CD4-positive, alpha-beta T cell treated with Interleukin-17A for 1 hour (primary cell): ENCODE measurements around the gene GLDC.
"Not testable (repeated sequence)": the region's sequence is repeated elsewhere in the genome, so short reads cannot be mapped to it uniquely, and the experiment has no call there.

Source experiments
- DNase-seq: peaks from one replicate; pipeline ENCODE4 v3.0.0-alpha.2; 2020

The GLDC gene

DNA sequence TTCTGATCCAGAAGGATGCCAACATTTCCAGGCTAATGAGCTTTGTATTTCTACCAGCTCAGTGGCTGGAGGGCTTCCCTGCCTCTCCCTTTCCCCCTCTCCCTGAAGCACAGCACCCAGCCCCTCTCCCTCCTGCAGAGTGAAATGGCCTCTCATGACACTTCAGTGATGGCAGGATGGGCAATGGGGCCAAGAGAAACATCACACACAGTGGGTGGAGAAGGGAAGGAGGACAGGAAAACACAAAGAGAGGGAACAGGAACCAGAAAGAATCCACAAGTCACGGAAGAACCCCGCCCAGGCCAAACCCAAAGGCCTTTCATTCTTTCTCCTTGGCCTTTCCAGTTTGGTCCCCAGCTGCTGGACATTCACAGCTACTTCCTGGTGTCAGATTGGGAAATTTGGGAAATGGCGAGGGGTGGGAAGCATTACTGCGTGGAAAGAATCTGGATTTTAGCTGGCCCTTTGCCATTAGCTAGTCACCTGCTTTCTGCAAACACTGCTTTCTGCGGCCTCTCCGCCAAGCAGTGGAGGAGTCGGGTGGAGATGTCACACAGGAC is 82.6 kb downstream of the GLDC start:
- DNase-seq = no peak

DNA sequence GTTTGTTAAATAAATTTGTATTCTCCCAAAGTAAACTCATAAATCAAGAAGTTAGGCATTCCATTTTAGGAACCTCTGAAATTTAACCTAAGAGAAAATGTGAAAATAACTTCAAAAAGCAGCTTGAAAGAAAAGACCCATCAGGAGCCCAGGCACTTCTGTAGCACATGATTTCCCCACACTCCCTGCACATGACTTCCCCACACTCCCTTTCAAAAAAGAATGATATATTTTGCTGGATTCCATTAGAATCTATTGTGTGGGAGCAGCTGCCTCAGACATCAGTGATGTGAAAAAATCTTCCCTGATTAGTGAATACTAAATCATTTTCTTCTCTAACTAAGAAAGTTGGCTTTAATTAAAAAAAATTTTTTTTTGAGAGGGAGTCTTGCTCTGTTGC is 83.3 kb downstream of the GLDC start:
- DNase-seq = no peak

DNA sequence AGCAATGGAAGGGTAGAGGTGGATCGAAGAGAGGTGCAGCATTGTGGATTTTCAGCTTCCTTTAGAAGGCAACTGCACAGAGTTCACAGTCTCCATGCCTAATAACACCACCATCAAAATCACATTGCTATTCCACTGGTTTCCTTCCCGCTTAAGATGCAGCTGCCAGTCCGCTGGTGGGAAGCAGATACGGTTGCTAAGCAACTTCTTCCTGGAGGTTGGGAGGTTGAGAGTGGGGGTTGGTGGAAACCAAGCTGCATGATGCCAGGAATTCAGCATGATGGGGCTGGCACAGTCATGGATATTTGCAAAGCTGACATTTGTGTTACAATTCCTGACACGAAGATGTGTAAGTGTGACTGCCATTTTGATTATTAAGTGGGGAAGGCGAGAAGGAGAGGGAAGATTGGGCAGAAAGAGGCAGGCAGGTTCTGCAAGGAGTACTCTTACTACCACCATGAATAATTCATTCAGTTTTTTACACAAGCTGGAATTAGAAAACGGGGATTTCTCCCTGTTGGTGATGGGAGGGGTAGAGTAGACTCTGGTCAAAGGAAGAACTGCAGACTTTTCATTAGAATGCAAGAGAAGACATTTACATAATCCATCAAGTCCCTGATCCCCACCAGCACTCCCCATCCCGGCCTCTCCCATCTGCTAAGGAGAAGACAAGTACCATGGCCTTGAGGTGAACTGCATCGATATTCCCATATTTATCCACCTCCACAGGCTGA is 87.5 kb downstream of the GLDC start:
- no peak for DNase-seq

DNA sequence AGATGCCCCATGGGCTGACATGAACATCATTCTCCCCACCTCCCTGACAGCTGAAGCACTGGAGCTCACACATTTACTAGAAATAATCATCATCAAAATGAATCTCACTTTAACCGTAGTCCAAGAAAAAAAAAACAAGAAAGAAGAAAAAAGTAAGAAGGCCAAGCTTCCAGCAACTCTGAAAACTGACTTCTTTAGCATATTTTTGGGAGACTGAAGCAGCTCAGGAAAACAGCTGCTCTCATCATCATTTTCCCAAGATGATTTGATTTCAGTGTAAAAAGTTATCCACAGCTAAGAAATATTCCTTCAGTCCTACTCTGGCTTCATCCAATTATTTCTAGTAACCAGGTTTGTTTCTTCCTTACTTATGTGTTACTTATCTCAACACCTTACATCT is 91.7 kb downstream of the GLDC start:
- DNase-seq = no peak

DNA sequence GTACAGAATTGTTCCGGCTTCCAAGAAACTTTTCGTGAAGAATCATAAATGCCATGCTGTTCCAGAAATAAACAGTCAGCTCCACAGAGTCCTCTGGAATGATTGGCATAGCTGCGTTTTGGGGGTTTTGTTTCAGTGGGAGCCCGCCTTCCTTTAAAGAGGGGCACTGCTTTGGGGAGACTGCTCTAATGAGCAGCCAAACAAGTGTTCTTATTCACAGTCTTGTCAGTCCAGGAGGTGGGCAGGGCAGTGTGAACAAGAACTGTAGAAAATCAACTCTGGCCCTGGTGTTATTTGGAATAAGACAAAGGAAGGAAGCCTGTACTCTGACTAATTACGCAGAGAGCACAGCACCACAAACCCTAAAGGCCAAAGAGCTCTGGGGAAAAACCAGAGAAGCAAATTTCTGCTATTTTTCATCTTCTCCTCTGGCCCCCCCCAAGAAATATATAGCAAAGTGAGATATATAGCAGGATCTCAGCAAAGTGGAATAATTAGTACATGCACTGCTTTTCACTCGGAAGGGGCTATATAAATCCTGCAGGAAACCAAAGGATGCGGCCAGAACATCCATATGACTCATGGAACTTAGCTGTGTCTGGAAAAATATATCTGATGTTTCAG is 92.9 kb downstream of the GLDC start:
- DNase-seq = no peak

DNA sequence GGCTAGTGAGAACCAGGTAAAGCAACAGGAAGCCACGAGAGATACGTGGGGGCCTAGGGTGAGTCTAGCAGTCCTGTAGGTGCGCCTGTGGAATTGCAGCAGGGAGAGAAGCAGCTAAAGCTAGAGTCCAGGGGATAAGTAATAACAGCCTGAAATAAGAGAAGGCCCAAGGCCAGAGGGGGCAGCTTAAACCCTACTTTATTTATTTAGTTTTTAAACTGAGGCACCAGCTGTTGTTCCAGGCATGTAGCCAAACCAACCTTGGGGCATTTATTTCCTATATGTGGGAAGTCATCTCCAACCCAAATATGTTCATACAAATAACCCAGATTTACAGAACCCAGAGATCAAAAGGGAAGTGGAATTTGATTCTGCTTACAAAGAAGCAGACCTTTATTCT is 93.5 kb downstream of the GLDC start:
- DNase-seq = no peak

DNA sequence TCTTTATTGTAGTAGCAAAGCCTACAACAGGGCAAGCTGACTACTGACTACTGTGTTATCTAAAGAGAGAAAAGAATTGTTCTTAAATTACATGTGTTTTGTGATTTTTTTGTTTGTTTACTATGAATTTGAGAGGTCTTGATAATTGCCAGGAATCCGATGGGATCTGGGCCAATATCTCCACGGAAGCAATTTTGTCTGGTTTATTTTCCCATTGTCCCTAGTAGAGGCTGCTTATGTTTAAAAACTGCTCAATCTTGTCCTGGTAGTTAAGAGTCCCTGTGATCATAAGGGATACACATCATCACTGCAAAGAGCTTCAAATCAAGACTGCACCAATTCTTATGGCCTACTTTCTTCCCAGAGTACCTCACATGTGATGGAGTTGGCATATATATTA is 94.4 kb downstream of the GLDC start:
- no peak for DNase-seq

DNA sequence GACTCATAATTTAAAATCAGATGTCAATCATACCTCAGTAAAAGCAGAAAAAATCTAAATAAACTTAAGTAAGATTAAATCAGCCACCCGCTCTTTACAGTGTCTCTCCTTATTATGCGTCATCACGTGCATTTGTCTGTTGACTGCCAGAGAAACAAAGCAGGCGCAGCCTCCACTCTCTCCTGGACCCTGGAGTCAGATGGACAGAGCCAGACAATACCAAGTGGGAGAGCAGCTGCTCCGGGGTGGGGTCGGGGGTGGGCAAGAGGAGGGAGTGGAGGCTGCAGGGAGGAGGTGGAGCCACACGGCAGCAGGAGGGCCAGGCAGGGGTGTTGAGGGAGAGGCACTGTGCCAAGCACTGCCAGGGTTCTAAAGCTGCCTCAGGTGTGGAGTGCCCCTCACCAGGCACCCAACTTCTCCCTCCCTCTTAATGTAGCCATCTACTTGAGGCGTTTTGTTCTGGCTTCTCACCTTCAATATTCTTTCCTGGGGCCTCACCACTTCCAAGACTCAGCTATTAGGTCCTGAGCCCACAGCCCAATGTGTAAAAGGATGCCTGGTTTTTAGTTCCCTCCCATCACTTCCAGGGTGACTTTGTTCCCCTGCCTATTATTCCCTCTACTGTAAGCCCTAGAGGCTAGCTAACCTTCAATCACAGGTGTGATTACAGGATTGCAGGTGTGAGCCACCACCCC is 96.3 kb downstream of the GLDC start:
- DNase-seq = no peak

DNA sequence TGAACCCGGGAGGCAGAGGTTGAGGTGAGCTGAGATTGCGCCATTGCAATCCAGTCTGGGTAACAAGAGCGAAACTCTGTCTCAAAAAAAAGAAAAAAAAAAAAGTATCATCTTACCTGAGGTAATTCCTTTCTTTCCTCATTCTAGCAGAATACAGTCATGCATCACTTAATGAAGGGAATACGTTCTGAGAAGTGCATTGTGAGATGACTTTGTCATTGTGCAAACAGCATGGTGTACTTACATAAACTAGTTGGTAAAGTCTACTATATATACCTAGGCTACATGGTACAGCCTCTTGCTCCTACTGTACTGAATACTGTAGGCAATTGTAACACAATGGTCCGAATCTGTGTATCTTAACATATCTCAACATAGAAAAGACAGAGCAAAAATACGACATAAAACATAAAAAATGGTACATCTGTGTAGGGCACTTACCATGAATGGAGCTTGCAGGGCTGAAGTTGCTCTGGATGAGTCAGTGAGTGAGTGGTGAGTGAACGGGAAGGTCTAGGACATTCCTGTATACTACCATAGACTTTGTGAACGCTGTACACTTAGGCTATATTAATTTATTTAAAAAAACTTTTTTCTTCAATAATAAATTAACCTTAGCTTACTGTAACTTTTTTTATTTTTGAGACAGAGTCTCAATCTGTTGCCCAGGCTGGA is 100.4 kb downstream of the GLDC start:
- no peak for DNase-seq

DNA sequence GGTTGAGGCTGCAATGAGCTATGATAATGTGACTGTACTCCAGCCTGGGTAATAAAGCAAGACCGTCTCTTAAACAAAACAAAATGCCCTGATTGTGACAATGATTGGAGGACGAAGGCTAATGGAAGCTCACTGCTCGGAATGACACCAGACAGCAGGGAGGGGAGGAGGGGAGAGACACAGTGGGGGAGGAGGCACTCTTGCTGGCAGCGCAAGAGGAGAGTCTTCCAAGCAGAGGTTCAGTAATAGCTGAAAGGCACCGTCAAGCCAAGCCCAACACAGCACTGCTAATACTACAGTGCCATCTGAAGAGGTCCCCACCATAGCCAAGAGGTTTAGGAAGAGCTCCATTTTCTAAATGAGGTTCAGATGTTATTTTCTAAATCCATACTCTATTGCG is 102.3 kb downstream of the GLDC start:
- DNase-seq = no peak

DNA sequence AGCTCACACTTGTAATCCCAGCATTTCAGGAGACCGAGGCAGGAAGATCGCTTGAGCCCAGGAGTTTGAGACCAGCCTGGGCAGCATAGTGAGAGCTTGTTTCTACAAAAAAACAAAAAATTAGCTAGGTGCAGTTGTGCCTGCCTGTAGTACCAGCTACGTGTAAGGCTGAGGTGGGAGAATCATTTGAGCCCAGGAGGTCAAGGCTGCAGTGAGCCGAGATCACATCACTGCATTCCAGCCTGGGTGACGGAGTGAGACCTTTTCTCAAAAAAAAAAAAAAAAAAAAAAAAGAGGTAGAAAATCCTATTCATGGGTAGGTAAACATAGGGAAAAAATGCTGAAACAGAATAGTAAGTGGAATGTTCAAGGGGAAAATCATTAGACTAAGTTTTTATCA is 102.9 kb downstream of the GLDC start:
- not testable (repeated sequence) for DNase-seq

DNA sequence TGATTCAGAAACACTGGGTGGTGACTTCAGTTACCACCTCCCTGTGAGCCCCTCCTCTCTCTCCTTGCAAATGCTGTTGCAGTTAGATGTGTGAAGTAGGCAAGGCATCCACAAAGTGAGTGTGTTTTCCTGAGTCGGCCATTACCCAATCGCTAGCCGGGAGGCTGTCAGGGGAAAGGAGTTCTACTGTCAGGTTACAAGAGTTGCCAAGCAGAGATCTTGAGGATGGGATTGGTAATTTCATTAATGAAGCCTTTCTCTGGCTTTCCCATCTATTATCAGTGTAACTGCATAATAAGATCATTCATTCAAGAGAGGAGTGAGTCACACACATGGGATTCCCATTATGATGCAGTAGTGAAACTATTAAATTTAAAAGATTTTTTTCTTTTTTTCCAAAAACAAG is 106.9 kb downstream of the GLDC start:
- DNase-seq = no peak

DNA sequence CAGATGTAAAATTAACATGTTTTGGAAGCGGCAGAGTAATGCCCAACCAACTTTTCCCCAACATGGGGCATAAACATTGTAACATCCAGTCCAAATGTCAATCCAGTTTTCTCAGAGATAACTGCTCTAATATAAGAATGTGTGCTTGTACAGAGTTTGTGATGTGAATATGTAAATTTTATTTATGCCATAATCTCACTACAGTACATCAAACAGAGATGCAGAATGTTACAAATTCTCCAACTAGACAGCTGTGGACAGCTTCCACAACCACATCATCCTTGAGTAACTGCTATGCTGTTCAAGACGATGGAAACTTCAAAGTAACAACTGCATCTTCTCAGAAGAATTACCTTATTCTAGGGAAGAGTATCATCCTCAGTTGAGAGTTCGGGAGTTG is 109.9 kb downstream of the GLDC start:
- DNase-seq = no peak

DNA sequence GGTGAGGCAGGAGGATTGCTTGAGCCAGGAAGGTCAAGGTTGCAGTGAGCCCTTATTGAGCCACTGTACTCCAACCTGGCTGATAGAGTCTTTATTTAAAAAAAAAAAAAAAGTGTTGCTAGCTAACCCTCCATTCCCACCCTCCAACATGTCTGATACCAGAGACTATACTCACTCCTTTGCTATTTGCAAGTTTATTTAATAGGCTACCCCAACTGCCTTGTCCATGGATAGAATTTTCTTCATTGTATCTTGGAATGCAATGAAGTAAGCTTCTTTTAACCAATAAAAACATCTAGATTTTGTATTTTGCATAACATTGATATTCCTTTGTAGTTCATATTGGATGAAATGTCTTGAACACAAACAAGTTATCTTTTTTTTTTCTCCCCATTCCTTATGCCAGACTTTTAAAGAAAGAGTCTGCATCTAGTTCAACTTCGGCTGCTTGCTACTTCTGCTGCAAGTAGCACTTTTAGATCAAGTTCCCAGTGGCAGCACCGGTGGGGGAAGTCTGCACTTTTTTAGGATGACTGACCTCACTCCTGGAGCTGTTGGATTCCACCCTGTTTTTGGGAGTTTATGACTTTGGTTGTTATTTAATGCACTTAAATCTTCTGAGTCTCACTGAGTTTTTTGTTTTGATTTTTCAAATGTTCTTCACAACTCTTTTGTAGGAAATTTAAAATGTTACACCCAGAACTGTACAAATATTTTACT is 120.0 kb downstream of the GLDC start:
- no peak for DNase-seq

DNA sequence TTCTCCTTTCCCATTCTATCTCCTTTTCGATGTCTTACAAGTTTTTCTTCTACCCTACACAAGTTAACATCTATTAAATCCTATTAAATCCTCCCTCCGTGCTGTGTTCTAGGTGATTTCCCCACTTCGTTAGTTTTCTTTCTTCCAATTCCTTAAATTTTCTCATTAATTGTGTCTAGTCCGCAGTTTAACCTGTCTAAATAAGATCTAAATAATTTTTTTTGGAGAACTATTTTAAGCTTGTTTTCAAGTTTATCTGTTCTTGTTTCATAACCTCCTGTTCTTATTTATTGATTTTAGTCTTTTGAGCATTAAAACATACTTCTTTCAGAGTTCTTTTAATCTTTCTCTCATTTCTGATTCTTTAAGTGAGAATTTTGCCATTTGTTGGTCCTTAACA is 123.3 kb downstream of the GLDC start:
- no peak for DNase-seq

DNA sequence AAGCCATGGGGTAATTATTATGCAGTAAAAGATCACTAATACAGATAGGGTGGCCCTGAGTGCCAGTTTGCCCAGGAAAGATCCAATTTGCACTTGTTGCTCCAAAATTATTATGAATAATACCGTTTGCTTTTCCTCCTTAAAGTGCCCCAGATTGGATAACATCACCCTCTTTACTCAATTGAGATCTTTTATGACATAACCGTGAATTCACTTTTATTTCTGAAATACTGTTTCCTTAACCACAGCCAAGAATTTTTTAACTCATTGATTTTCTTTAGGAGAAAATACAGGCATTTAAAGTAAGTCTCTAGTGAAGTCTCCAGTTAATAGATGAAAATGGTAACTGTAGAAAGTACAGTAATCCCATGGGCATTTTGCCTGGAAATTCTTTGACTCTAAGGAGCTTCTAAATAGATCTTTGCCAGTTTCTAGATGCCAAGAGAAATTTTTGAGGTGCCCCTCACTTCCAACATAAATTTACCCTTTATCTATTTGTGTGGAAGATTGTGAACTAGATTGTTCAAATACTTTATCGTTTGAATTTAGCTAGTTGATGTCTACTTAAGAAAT is 133.4 kb downstream of the GLDC start:
- no peak for DNase-seq

DNA sequence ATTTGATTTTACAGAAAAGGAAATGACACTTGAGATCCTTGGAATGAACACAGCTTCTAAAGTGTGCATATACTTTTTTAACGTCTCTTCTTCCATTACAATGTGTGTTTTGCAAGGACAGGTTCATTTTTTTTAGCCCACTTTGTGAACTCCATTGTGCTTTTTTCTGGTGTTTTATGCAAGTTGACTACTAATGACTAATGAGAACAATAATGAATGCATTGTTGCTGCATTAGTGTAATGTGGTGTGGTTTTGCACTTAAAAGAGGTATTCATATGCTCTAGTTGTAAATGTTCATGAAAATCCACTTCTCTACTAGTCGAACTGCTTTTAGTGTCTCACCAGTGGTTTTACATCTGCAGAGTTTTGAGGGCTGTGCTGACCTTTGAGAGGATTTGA is 139.0 kb downstream of the GLDC start:
- DNase-seq = no peak

DNA sequence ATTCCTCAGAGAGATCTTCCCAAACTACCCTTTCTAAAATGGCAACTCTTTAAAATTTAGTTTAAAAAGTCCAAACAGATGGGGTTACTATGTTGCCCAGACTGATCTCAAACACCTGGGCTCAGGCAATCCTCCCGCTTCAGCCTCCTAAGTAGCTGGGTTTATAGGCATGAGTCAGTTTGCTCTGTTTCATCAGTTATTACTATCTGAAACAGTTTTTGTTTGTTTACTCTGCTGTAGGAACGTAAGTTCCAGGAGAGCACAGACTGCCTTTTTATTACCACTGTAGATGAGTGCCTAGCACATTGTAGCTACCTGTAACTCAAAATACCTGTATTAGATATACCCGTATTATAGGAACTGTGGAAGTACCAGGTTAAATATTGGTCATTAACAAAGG is 143.1 kb downstream of the GLDC start:
- DNase-seq = no peak

DNA sequence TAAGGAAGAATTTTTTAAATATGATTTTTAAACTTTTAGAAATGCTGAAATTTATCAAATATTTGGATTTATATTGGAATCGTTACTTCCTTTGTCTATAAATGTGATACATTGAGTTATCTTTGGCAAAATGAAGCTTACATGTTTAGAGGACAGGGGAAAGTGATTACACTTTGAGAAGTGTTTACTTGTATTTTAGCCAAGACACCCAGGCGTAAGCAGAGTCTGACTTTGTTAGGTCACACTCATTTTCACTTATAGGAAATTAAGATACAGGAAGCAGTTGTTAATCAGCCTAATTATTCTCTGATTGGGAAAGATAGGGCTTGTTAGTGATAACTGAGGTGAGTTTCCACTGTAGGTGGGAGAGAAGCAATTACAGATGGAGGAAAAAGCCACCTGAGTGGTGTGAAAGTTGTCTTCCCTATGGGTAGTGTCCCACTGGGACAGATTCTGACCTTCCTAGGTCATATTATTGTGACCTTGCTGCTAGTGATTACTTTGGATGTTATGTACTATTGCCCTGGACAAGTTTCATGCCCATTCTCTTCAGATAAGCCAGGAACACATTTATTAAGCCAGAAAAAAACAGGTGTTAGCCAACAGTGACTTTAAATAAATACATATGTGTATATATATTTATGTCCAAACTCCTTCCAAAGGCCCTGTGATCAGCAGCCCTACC is 143.9 kb downstream of the GLDC start:
- no peak for DNase-seq

DNA sequence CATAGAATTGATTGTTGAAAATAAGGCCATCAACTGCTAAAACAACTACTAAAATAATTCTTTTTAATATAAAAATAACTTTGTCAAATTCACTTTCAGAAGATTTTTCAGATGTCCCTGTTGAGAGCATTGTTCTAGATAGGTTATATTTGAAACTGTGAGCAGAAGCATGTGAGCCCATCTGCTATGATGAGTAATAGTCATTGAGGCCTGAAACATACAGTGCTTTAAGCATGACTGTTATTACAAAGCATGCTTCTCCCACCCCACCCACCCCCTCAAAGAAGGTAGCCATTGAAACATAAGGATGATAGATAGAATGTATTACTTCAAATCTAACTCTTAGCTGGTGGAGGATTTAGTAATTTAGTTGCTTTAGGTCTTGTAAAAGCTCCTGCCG is 146.5 kb downstream of the GLDC start:
- no peak for DNase-seq

DNA sequence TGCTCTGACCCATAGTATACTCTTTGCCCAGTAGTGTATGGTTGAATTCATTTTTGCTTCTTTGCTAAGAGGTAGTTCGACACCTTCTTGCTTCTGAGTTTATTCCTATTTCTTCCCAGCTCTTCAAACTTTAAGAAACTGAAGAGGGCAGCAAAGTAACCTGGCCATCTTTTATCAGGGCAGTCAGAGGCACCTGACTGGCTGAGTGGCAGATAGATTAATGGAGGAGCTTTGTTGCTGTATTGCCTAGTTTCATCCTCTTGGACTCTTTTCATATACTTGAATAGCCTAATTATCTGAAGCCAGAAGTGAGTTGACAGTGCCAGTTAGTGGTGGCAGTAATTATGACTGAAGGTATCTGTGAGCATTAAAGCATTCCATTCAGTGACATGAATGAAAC is 150.1 kb downstream of the GLDC start:
- no peak for DNase-seq

DNA sequence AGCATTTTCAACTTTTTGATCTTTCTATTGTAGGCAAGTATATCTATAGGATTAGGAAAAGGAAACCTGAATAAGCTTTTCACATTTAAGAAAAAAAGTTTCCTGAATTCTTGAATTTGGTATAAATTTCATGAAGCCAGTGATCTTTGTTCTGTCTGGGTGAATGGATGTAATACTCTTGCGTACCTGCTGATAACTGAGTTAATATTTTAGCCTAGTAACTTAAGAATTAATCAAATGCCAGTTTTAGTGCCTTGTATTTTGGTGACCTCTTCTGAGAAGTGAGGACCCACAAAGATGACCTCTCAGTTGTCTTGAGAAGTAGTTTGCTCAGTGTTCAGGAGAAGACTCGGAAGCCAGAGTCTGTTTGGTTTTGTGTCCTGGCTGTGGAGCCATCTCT is 154.7 kb downstream of the GLDC start:
- DNase-seq = no peak
